Measurements from ENCODE around the gene CHCHD6. TPM values are rescaled to one million over a fixed set of nuclear protein-coding genes. Genes with fewer than 3 reads are reported as not detected.

Gene CHCHD6
- total RNA-seq, 1 experiment from 2014 or later: 47.7 TPM

- TF ChIP-seq EZH2 (IDR thresholded peaks at IDR 0.05; ENCODE audit: low read depth) (no peak), CTCF (conservative IDR thresholded peaks at IDR 0.05) (no peak)
- no TSS peak for BruUV-seq (replicated peaks)
- no peak for DNase-seq
- H3K4me3 ChIP-seq: no peak overlapping the region
- no peak overlapping the region for H3K4me2 ChIP-seq
- H3K27ac ChIP-seq: no peak overlapping the region
- H3F3A ChIP-seq (ENCODE audit: insufficient read depth, low read depth): peaks cover 3% of the 10 kb centered on the region; the same call in 1 of the 2 replicates
- H3K27me3 ChIP-seq (ENCODE audit: insufficient read depth, low read depth): no peaks in the 10 kb centered on the region
- intact Hi-C loops (cut with micrococcal nuclease; ENCODE audit: unreplicated experiment): no loop called here
- 0 out of 2 replicates have a peak, but pooled peaks cover 6% of the 10 kb centered on the region for H3K36me3 ChIP-seq (ENCODE audit: low read depth)
- no peaks in the 10 kb centered on the region for H3K9me2 ChIP-seq (ENCODE audit: insufficient read depth)
- POLR2A ChIA-PET (ENCODE audit: unreplicated experiment): no interaction called here
- no peaks in the 10 kb centered on the region for H3K9me3 ChIP-seq (ENCODE audit: insufficient read depth, low read depth)
- no peaks in the 10 kb centered on the region for H3K4me1 ChIP-seq (replicated peaks; ENCODE audit: insufficient read depth)
- H3K79me2 ChIP-seq (ENCODE audit: low read depth): peaks cover 5% of the 10 kb centered on the region; the same call in 1 of the 2 replicates
- no peak overlapping the region for H2AFZ ChIP-seq
- H4K20me1 ChIP-seq (ENCODE audit: insufficient read depth): no peaks in the 10 kb centered on the region
- CTCF ChIA-PET: no interaction called here
These were observed 19.8 kb downstream of the CHCHD6 start for GRCh38 chr3:126723801-126724200.

DNA sequence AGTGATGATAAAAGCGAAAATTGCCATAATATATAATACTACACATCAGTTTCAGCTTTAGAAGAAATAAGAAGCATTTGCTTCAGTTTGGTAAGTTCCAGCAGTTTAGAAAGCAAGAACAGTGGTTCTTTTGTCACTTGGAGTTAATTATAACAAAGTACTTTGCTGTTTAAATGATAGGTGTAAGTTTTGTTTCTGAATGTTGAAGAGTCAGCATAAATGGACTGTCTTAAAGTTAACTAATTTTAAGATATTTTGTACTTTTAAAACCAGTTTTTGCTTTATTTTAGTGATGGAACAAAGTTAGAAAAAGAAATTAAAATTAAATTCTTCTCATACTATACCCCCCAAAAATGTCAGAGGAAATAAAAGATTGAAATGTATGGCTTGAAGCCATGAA lies 24.6 kb downstream of the CHCHD6 start:
- no peak for TF ChIP-seq EZH2 (IDR thresholded peaks at IDR 0.05; ENCODE audit: low read depth)
- no peak for TF ChIP-seq CTCF (conservative IDR thresholded peaks at IDR 0.05)
- POLR2A ChIA-PET (ENCODE audit: unreplicated experiment): no interaction called here
- no peak overlapping the region for H2AFZ ChIP-seq
- no TSS peak for BruUV-seq (replicated peaks)
- no peaks in the 10 kb centered on the region for H3K79me2 ChIP-seq (ENCODE audit: low read depth)
- H4K20me1 ChIP-seq (ENCODE audit: insufficient read depth): 0 out of 2 replicates have a peak, but pooled peaks cover 3% of the 10 kb centered on the region
- H3K9me3 ChIP-seq (ENCODE audit: insufficient read depth, low read depth): no peaks in the 10 kb centered on the region
- H3K4me1 ChIP-seq (replicated peaks; ENCODE audit: insufficient read depth): no peaks in the 10 kb centered on the region
- H3F3A ChIP-seq (ENCODE audit: insufficient read depth, low read depth): peaks cover 3% of the 10 kb centered on the region; the same call in 1 of the 2 replicates
- no peak for DNase-seq
- H3K27ac ChIP-seq: no peak overlapping the region
- intact Hi-C loops (cut with micrococcal nuclease; ENCODE audit: unreplicated experiment): no loop called here
- no peak overlapping the region for H3K4me2 ChIP-seq
- CTCF ChIA-PET: no interaction called here
- H3K9me2 ChIP-seq (ENCODE audit: insufficient read depth): no peaks in the 10 kb centered on the region
- no peak overlapping the region for H3K4me3 ChIP-seq
- no peaks in the 10 kb centered on the region for H3K27me3 ChIP-seq (ENCODE audit: insufficient read depth, low read depth)
- 0 out of 2 replicates have a peak, but pooled peaks cover 6% of the 10 kb centered on the region for H3K36me3 ChIP-seq (ENCODE audit: low read depth)

GRCh38 chr3:126730376-126730775 lies 26.3 kb downstream of the CHCHD6 start:
- Histone ChIP-seq H3K9me3 (ENCODE audit: insufficient read depth, low read depth) (no peaks in the 10 kb centered on the region), H3K79me2 (ENCODE audit: low read depth) (no peaks in the 10 kb centered on the region), H4K20me1 (ENCODE audit: insufficient read depth) (0 out of 2 replicates have a peak, but pooled peaks cover 3% of the 10 kb centered on the region), H3K4me1 (replicated peaks; ENCODE audit: insufficient read depth) (no peaks in the 10 kb centered on the region), H3F3A (ENCODE audit: insufficient read depth, low read depth) (peaks cover 3% of the 10 kb centered on the region; the same call in 1 of the 2 replicates), H2AFZ (no peak overlapping the region), H3K36me3 (ENCODE audit: low read depth) (no peaks in the 10 kb centered on the region), H3K9me2 (ENCODE audit: insufficient read depth) (no peaks in the 10 kb centered on the region), H3K4me2 (no peak overlapping the region), H3K4me3 (no peak overlapping the region), H3K27me3 (ENCODE audit: insufficient read depth, low read depth) (no peaks in the 10 kb centered on the region), H3K27ac (no peak overlapping the region)
- CTCF ChIA-PET: no interaction called here
- TF ChIP-seq CTCF (conservative IDR thresholded peaks at IDR 0.05) (no peak), EZH2 (IDR thresholded peaks at IDR 0.05; ENCODE audit: low read depth) (no peak)
- intact Hi-C loops (cut with micrococcal nuclease; ENCODE audit: unreplicated experiment): no loop called here
- no TSS peak for BruUV-seq (replicated peaks)
- no peak for DNase-seq
- POLR2A ChIA-PET (ENCODE audit: unreplicated experiment): no interaction called here

Data from PC-9 (cell line).